HCT116 (cell line): ENCODE measurements around the gene RNF217. TPM values are rescaled to one million over a fixed set of nuclear protein-coding genes. Genes with fewer than 3 reads are reported as not detected.

Source experiments
- ATAC-seq: fragments of 200-7000 bp; cut with Tn5 transposase; 2 replicates; pipeline ENCODE4 v1.9.1; 2020; ENCODE audit warnings: mild to moderate bottlenecking, moderate library complexity
- BruUV-seq: library from RNA; stranded (reverse); fragments of 400-500 nt; replicated peaks from 2 replicates; lab custom pipeline; 2021; lab: Mats Ljungman, UMichigan
- CTCF ChIA-PET: fragments of 300-600 bp; sonication (Branson Sonifier 250); formaldehyde crosslinking; loops from one replicate; lab custom pipeline; 2021; ENCODE audit warnings: antibody characterized with exemption; lab: Charles Lee
- POLR2A ChIA-PET: fragments of 300-600, 350-600 bp; sonication (Branson Sonifier 250); formaldehyde crosslinking; loops from one replicate; lab custom pipeline; 2021; ENCODE audit warnings: antibody characterized with exemption; lab: Charles Lee
- RAD21 ChIA-PET, 2 experiments: fragments of 300-600 bp; sonication (Branson Sonifier 250); formaldehyde crosslinking; loops; one replicate each; lab custom pipeline; 2023; ENCODE audit warnings: low total read pairs in 2 of 2; ENCODE audit not compliant: uncharacterized antibody in 2 of 2, unreplicated experiment in 2 of 2, low non-redundant PET in 1 of 2; lab: Charles Lee
- DNase-seq: peaks from one replicate; pipeline ENCODE4 v3.0.0-alpha.2; 2010; ENCODE audit warnings: low read depth, low spot score
- H2AFZ ChIP-seq: fragments of 200-600 bp; shearing (Covaris generic), sonication (generic); 2 replicates; pipeline ENCODE4 v1.6.1; 2017; ENCODE audit warnings: low read depth, mixed run types, mixed read lengths, antibody characterized with exemption, low read length; ENCODE audit not compliant: poor library complexity, severe bottlenecking
- H3K27ac ChIP-seq: 2 replicates; pipeline ENCODE4 v1.5.1; 2012; ENCODE audit warnings: low read depth, low read length
- H3K27me3 ChIP-seq: fragments of 200-600 bp; sonication (generic); 2 replicates; pipeline ENCODE4 v1.6.1; 2016; ENCODE audit warnings: mixed run types, low read length, mixed read lengths; ENCODE audit not compliant: insufficient read depth
- H3K36me3 ChIP-seq, 2 experiments: fragments of 200-500 bp in 1 of 2; fragments of 200-600 bp in 1 of 2; sonication (Bioruptor generic) in 1 of 2; sonication (generic) in 1 of 2; 2 replicates each; pipeline versions ENCODE4 v1.5.1 to v1.6.1; 2014 to 2016; ENCODE audit warnings: low read length in 2 of 2, inconsistent platforms in 1 of 2, mixed read lengths in 1 of 2, mixed run types in 1 of 2; ENCODE audit not compliant: insufficient read depth in 2 of 2, control insufficient read depth in 1 of 2
- H3K4me1 ChIP-seq, 2 experiments: fragments of 200-600 bp in 1 of 2; sonication (generic) in 1 of 2; 2 replicates each; pipeline versions ENCODE4 v1.5.1 to v1.6.1; 2012 to 2017; ENCODE audit warnings: low read length in 2 of 2, inconsistent platforms in 1 of 2, mild to moderate bottlenecking in 1 of 2, mixed read lengths in 1 of 2, mixed run types in 1 of 2, moderate library complexity in 1 of 2; ENCODE audit not compliant: insufficient read depth in 2 of 2, control insufficient read depth in 1 of 2
- H3K4me2 ChIP-seq: fragments of 200-600 bp; sonication (generic); 2 replicates; pipeline ENCODE4 v1.6.1; 2017; ENCODE audit warnings: mixed run types, low read length, mixed read lengths
- H3K4me3 ChIP-seq, 2 experiments: fragments of 200-600 bp in 1 of 2; sonication (generic) in 1 of 2; replicated peaks in 1 of 2; 2 replicates each; pipeline ENCODE4 v1.5.1; 2011 to 2016; ENCODE audit warnings: low read length in 2 of 2, control low read depth in 1 of 2, low read depth in 1 of 2, mild to moderate bottlenecking in 1 of 2, mixed read lengths in 1 of 2, mixed run types in 1 of 2
- H3K79me2 ChIP-seq: fragments of 200-600 bp; sonication (generic); 2 replicates; pipeline ENCODE4 v1.6.1; 2017; ENCODE audit warnings: mild to moderate bottlenecking, mixed run types, low read length, moderate library complexity, mixed read lengths; ENCODE audit not compliant: insufficient read depth
- H3K9ac ChIP-seq: fragments of 200-600 bp; sonication (generic); 2 replicates; pipeline ENCODE4 v1.6.1; 2016; ENCODE audit warnings: low read length, mixed read lengths
- H3K9me2 ChIP-seq: fragments of 200-600 bp; sonication (generic), shearing (Covaris generic); 2 replicates; pipeline ENCODE4 v1.6.1; 2017; ENCODE audit warnings: mixed run types, mild to moderate bottlenecking, moderate library complexity; ENCODE audit not compliant: insufficient read depth
- H3K9me3 ChIP-seq, 2 experiments: fragments of 200-500 bp in 1 of 2; fragments of 200-600 bp in 1 of 2; sonication (Bioruptor generic) in 1 of 2; sonication (generic) in 1 of 2; 2 replicates each; pipeline ENCODE4 v1.6.1; 2014 to 2017; ENCODE audit warnings: low read length in 2 of 2, mixed read lengths in 2 of 2, inconsistent platforms in 1 of 2, low read depth in 1 of 2, mild to moderate bottlenecking in 1 of 2, mixed run types in 1 of 2, moderate library complexity in 1 of 2; ENCODE audit not compliant: control insufficient read depth in 1 of 2, insufficient read depth in 1 of 2
- H4K20me1 ChIP-seq: fragments of 200-600 bp; sonication (generic), shearing (Covaris generic); 2 replicates; pipeline ENCODE4 v1.6.1; 2017; ENCODE audit warnings: mixed run types, mild to moderate bottlenecking, moderate library complexity; ENCODE audit not compliant: insufficient read depth
- CBX3 ChIP-seq: IDR thresholded peaks from 2 replicates; pipeline ENCODE4 v1.6.1; 2012; ENCODE audit warnings: low read depth
- ELF1 ChIP-seq: IDR thresholded peaks from 2 replicates; pipeline ENCODE4 v1.6.1; 2012; ENCODE audit warnings: low read depth, borderline replicate concordance
- FOSL1 ChIP-seq: IDR thresholded peaks from 2 replicates; pipeline ENCODE4 v1.6.1; 2012; ENCODE audit warnings: low read depth
- POLR2AphosphoS5 ChIP-seq: IDR thresholded peaks from 2 replicates; pipeline ENCODE4 v1.6.1; 2011; ENCODE audit warnings: mild to moderate bottlenecking, low read depth, low read length, moderate library complexity
- SP1 ChIP-seq: IDR thresholded peaks from 2 replicates; pipeline ENCODE4 v1.6.1; 2012; ENCODE audit warnings: low read depth
- TCF7L2 ChIP-seq: IDR thresholded peaks from 2 replicates; pipeline ENCODE4 v1.7.0; 2011; ENCODE audit warnings: borderline replicate concordance, inconsistent platforms; ENCODE audit not compliant: insufficient read depth, insufficient read length; ENCODE audit errors: extremely low read depth
- ZFX ChIP-seq: fragments of 450-650 bp; IDR thresholded peaks from 2 replicates; pipeline ENCODE4 v1.6.1; 2017
- intact Hi-C: fragments of 100-400 bp; cut with micrococcal nuclease; formaldehyde crosslinking; loops from 2 replicates; pipeline ENCODE4 v1.10.0; 2022
- total RNA-seq: library from RNA; stranded (reverse); gene quantifications from one replicate; pipeline ENCODE4 v1.2.1, GENCODE V29; 2021; ENCODE audit not compliant: unreplicated experiment
- TF ChIP-seq, protein P1 (sequence below): IDR thresholded peaks from 2 replicates; pipeline ENCODE4 v1.6.1; 2012; ENCODE audit warnings: low read depth

Gene RNF217
- total RNA-seq, 1 experiment from 2014 or later, result 20.4 TPM

DNA sequence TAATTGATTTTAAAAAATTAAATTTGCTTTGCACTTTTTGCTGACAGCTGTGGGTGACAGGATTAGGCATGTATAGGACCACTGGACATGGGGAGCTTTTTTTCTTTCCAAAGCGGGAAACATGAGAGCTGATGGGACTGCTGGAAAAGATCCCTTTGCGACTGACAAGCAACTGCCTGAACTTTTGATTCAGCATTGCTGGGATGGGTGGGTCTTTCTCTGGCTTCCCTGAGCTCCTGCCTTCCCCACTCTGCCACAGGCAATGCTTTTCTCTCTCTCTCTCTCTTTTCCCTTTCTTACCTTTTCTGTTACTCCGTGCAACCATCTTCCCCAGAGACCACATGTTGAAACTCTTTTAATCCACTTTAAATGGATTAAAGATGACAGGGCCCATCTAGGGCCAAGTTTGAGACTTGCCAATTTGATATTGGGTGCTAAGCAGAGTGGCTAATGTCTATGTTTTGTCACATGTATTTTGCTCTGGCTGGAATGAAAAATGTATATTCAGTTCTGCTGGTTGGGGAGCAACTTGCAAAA is 157.9 kb downstream of the RNF217 start:
- CTCF ChIA-PET, result interaction anchor here (2.6 kb wide), 1 partner anchor 250 kb away, joined by 7 read pairs; no protein-coding TSS in a partner anchor

More for the DNA sequence above, 157.9 kb downstream of the RNF217 start:
- Histone ChIP-seq H3K9me2 (no peaks in the 10 kb centered on the region), H3K36me3 (no peaks in the 10 kb centered on the region), H3K4me2 (no peak overlapping the region), H4K20me1 (no peaks in the 10 kb centered on the region), H3K27me3 (no peaks in the 10 kb centered on the region), H3K9me3 (no peaks in the 10 kb centered on the region), H3K9ac (no peak overlapping the region), H3K27ac (no peak overlapping the region), H3K4me1 (peaks cover 5 to 14% of the 10 kb centered on the region in 2 experiments; a peak in 3 of 4 replicates), H2AFZ (no peak overlapping the region), H3K4me3 (no peak overlapping the region), H3K79me2 (no peaks in the 10 kb centered on the region)
- TF ChIP-seq, protein P1, sequence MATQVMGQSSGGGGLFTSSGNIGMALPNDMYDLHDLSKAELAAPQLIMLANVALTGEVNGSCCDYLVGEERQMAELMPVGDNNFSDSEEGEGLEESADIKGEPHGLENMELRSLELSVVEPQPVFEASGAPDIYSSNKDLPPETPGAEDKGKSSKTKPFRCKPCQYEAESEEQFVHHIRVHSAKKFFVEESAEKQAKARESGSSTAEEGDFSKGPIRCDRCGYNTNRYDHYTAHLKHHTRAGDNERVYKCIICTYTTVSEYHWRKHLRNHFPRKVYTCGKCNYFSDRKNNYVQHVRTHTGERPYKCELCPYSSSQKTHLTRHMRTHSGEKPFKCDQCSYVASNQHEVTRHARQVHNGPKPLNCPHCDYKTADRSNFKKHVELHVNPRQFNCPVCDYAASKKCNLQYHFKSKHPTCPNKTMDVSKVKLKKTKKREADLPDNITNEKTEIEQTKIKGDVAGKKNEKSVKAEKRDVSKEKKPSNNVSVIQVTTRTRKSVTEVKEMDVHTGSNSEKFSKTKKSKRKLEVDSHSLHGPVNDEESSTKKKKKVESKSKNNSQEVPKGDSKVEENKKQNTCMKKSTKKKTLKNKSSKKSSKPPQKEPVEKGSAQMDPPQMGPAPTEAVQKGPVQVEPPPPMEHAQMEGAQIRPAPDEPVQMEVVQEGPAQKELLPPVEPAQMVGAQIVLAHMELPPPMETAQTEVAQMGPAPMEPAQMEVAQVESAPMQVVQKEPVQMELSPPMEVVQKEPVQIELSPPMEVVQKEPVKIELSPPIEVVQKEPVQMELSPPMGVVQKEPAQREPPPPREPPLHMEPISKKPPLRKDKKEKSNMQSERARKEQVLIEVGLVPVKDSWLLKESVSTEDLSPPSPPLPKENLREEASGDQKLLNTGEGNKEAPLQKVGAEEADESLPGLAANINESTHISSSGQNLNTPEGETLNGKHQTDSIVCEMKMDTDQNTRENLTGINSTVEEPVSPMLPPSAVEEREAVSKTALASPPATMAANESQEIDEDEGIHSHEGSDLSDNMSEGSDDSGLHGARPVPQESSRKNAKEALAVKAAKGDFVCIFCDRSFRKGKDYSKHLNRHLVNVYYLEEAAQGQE, result no peak
- TF ChIP-seq POLR2AphosphoS5, result no peak
- no peak for TF ChIP-seq CBX3
- TF ChIP-seq SP1, result no peak
- no peak for TF ChIP-seq FOSL1
- no peak for TF ChIP-seq ZFX
- TF ChIP-seq TCF7L2, result no peak
- TF ChIP-seq ELF1, result no peak
- POLR2A ChIA-PET, result no interaction called here
- intact Hi-C loops, result no loop called here
- RAD21 ChIA-PET, result no interaction called here
- no peak for ATAC-seq
- BruUV-seq, result no TSS peak
- no peak for DNase-seq
